Stimulated activated naive CD8-positive, alpha-beta T cell treated with anti-CD3 and anti-CD28 coated beads, Interleukin-15, Interleukin-2, amounts not matched to agents 100 ng/mL and 50 ng/mL, for 24 hours (primary cell): ENCODE results near the gene FAM234B.

Source experiments
- H3K27ac Mint-ChIP-seq: one replicate; pipeline ENCODE4 v1.8.0; 2021; ENCODE audit warnings: mild to moderate bottlenecking, mixed read lengths
- H3K27me3 Mint-ChIP-seq: one replicate; pipeline ENCODE4 v1.8.0; 2021; ENCODE audit warnings: mixed read lengths
- H3K36me3 Mint-ChIP-seq: one replicate; pipeline ENCODE4 v1.8.0; 2021; ENCODE audit warnings: low read depth, mixed read lengths
- H3K4me1 Mint-ChIP-seq: one replicate; pipeline ENCODE4 v1.8.0; 2021; ENCODE audit warnings: low read depth, mixed read lengths
- H3K4me3 Mint-ChIP-seq: one replicate; pipeline ENCODE4 v1.8.0; 2021; ENCODE audit warnings: mild to moderate bottlenecking, mixed read lengths
- H3K9me3 Mint-ChIP-seq: one replicate; pipeline ENCODE4 v1.8.0; 2021; ENCODE audit warnings: mixed read lengths

FAM234B gene

DNA sequence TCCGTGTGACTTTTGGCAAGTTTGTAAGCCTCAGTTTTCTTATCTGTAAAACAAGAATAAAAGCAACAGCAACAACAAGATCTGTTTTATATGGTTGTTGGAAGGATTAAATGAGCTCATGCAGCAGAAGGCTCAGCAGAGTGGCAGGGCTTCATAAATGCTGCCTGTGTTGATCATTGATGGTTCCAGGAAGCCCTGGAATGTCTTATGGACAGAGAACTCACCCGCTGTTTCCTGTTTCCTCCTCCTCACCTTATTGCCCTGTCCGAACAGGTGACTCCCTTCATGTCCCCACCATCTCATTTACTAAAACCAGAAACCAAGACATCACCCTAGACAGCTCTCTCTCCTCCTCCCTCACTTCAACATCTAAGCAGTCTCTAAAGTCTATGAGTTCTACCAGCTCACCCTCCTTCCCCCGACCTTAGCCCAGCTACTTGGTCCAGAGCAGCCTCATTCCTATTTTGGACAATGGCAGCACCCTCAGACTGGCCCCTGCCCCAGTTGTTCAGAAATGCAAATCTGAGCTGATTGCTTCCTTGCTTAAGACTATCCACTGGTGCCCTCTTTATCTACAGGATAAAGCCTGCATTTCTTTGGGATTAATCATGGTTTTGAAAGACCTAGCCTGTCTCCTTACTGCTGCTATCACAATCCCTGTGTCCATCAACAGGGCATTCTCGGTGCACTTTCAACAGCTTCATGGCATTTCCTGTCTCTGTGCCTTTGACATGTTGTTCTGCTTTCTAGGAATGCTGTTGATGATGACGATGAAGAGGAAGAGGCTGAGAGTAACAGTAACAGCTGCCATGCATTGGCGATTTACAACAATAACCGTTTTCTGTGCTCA lies 80.7 kb downstream of the FAM234B start:
- H3K9me3 Mint-ChIP-seq, result no peaks in the 10 kb centered on the region
- H3K27me3 Mint-ChIP-seq, result no peaks in the 10 kb centered on the region
- H3K27ac Mint-ChIP-seq, result no peak overlapping the region
- peaks cover 5% of the 10 kb centered on the region for H3K4me1 Mint-ChIP-seq
- H3K4me3 Mint-ChIP-seq, result no peak overlapping the region
- H3K36me3 Mint-ChIP-seq, result no peaks in the 10 kb centered on the region

DNA sequence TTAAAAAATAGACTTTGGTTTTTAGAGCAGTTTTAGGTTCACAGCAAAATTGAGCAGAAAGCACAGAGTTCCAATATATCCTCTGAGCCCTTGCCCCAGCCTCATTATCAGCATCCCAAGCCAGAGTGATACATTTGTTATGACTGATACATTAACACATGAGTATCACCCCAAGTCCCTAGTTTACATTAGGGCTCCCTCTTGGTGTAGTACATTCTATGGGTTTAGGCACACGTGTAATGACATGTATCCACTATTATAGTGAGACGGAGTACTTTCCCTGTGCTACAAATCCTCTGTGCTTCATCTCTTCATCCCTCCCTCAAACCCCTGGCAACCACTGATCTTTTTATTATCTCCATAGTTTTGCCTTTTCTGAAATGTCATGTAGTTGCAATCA lies 81.8 kb downstream of the FAM234B start:
- Mint-ChIP-seq H3K27me3 (no peaks in the 10 kb centered on the region), H3K36me3 (no peaks in the 10 kb centered on the region), H3K9me3 (no peaks in the 10 kb centered on the region), H3K4me1 (peaks cover 5% of the 10 kb centered on the region), H3K27ac (no peak overlapping the region), H3K4me3 (no peak overlapping the region)

DNA sequence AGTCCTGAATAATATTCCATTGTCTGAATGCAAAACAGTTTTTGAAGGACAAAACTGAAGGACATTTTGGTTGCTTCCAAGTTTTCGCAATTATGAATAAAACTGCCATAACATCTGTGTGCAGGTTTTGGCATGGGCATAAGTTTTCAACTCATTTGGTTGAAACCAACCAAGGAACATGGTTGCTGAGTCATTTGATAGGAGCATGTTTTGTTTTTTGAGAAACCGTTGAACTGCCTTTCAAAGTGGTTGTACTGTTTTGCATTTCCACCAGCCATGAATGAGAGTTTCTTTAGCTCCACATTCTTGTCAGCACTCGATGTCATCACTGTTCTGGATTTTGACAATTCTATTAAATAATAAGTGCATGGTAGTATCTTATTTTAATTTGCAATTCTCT lies 82.3 kb downstream of the FAM234B start:
- Mint-ChIP-seq H3K4me1 (peaks cover 5% of the 10 kb centered on the region), H3K4me3 (no peak overlapping the region), H3K27ac (no peak overlapping the region), H3K27me3 (no peaks in the 10 kb centered on the region), H3K9me3 (no peaks in the 10 kb centered on the region), H3K36me3 (no peaks in the 10 kb centered on the region)

DNA sequence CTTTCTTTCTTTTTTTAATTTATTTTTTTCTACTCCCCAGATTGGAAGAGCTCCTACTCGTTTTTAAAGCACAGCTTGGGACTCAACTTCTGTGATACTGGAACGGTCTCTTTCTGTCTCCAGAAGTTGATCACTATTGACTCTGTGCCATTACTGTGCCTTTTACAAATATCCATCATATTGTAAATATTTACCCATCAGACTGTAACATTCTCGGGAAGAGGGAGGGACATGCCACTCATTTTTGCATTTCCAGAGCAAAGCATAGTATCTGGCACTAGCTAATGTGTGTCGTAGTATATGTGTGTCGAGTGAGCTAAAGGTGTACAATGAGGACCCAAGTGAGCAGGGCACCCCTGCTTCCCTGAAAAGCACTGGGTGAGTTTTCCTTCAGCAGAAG lies 83.3 kb downstream of the FAM234B start:
- no peak overlapping the region for H3K4me3 Mint-ChIP-seq
- H3K36me3 Mint-ChIP-seq, result no peaks in the 10 kb centered on the region
- H3K4me1 Mint-ChIP-seq, result peaks cover 5% of the 10 kb centered on the region
- H3K27ac Mint-ChIP-seq, result no peak overlapping the region
- H3K9me3 Mint-ChIP-seq, result no peaks in the 10 kb centered on the region
- H3K27me3 Mint-ChIP-seq, result peaks cover 4% of the 10 kb centered on the region

DNA sequence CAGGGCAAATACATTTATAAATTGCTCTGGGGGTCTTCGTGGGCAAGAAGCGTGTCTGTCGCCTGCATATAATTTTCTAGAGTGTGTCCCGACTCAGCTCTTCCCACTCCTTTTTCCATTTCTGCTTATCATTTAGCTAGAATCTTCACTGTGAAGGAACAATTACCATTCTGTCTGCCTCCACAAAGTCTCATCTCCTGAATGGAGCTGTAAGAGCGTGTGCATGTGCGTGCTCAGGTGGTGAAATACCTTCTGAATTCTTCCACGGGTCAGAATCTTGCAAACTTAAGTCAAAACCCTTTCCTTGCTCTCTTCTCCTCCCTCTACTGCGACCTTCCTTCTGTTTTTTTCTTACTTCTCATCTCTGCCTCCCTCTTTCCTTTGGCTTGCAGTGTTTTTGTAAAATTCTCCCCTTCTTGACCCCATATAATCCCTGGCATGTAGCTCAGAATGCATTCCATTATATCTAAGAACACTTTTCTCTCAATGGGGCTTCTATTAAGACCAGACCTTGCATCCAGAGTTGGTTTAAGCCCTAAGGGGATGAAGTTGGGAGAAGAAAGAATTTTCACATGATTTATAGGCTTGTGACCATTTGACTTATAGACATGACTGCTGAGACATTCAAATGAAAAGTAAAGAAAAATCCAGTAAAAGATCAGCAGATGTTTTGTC lies 84.2 kb downstream of the FAM234B start:
- Mint-ChIP-seq H3K4me1 (peaks cover 5% of the 10 kb centered on the region), H3K4me3 (no peak overlapping the region), H3K36me3 (no peaks in the 10 kb centered on the region), H3K27ac (no peak overlapping the region), H3K9me3 (no peaks in the 10 kb centered on the region), H3K27me3 (peaks cover 4% of the 10 kb centered on the region)

DNA sequence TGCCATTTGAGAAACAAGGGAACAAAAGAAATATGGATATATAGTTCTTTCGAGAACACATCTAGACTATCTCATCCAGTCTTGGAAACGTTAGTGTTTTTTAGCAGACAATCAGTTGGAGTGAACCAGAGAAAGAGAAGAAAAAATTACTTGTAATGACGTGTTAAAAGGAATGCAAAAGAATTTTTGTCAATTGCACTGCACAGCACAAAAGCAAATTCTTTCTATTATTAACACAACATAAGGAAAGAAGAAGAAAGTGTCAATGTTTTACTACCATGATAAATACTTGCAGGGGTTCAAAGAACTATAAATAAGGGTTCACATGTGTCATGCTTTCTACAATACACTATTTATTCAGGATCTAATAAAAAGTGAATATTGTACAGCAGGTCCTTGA lies 86.8 kb downstream of the FAM234B start:
- no peak overlapping the region for H3K27ac Mint-ChIP-seq
- no peak overlapping the region for H3K4me3 Mint-ChIP-seq
- no peaks in the 10 kb centered on the region for H3K36me3 Mint-ChIP-seq
- H3K27me3 Mint-ChIP-seq, result peaks cover 4% of the 10 kb centered on the region
- no peaks in the 10 kb centered on the region for H3K9me3 Mint-ChIP-seq
- peaks cover 5% of the 10 kb centered on the region for H3K4me1 Mint-ChIP-seq
